ENCODE results near the gene PRPF19. TPM values are rescaled to one million over a fixed set of nuclear protein-coding genes. Genes with fewer than 3 reads are reported as not detected.

PRPF19 gene
- total RNA-seq, 1 donor from 2014 or later: 143 TPM

DNA sequence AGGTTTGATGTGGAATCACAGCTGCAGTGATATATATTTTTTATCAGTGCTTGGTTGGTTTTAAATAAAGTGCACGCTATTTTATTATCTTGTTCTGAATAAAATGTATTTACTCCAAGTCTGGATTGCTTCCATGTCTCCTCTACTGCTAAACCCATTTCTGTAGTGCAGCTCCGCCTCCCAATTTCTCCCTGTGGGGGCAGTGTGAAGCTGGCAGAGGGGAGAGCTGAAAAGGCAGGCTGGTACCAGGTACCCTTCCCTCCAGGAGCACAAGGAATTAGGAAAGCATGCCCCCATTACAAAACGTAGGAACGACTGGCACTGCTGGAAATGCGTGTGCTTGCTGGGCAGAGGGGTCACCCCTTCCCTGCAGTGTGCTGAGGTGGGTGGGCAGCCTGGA is 16.9 kb upstream of the PRPF19 start:
- ChIA-PET POLR2A (interaction anchor here (0.6 to 3.8 kb wide), 8 partner anchors 8 to 88 kb away, joined by 3 to 20 read pairs (median 7); partner anchors contain the start of genes SLC15A3 and TMEM109), CTCF (interaction anchor here (0.6 to 1.5 kb wide), 2 partner anchors 47 to 159 kb away, joined by 3 read pairs; no protein-coding TSS in a partner anchor)
- Mint-ChIP-seq H3K4me3 (no peak overlapping the region), H3K27ac (no peak overlapping the region), H3K36me3 (ENCODE audit: low read depth) (peaks cover 46% of the 10 kb centered on the region), H3K9me3 (no peaks in the 10 kb centered on the region), H3K4me1 (peaks cover 43% of the 10 kb centered on the region), H3K27me3 (peaks cover 4% of the 10 kb centered on the region)
- ATAC-seq (ENCODE audit: low read depth) (no peak), DNase-seq (no peak)
- intact Hi-C loops (cut with micrococcal nuclease): no loop called here
- TF ChIP-seq, protein P1, sequence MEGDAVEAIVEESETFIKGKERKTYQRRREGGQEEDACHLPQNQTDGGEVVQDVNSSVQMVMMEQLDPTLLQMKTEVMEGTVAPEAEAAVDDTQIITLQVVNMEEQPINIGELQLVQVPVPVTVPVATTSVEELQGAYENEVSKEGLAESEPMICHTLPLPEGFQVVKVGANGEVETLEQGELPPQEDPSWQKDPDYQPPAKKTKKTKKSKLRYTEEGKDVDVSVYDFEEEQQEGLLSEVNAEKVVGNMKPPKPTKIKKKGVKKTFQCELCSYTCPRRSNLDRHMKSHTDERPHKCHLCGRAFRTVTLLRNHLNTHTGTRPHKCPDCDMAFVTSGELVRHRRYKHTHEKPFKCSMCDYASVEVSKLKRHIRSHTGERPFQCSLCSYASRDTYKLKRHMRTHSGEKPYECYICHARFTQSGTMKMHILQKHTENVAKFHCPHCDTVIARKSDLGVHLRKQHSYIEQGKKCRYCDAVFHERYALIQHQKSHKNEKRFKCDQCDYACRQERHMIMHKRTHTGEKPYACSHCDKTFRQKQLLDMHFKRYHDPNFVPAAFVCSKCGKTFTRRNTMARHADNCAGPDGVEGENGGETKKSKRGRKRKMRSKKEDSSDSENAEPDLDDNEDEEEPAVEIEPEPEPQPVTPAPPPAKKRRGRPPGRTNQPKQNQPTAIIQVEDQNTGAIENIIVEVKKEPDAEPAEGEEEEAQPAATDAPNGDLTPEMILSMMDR (IDR thresholded peaks at IDR 0.05): no peak

DNA sequence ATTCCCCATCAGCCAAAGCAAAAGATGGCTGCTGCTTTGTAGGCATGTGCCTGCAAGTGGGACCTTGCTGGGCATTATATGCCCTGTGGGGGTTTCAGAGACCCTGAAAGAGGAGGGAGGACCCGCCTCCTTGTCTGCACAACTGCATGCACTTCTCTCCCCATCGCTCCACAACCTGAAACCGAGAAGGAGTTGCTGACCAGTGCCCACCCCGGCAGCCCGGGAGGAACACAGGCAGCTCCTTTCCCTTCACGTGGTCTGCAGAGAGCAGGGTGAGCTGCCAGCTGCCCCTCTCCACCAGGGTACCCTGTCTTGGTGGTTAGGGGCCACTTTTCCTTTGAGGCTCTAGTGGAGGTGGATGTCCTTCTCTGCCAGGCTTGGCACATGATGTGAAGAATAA is 16.5 kb upstream of the PRPF19 start:
- peaks cover 4% of the 10 kb centered on the region for H3K27me3 Mint-ChIP-seq
- no peak overlapping the region for H3K27ac Mint-ChIP-seq
- TF ChIP-seq, protein P1 (IDR thresholded peaks at IDR 0.05): no peak
- intact Hi-C loops (cut with micrococcal nuclease): no loop called here
- no peak for ATAC-seq (ENCODE audit: low read depth)
- CTCF ChIA-PET: interaction anchor here (1.5 kb wide), 1 partner anchor 48 kb away, joined by 3 read pairs; no protein-coding TSS in a partner anchor
- DNase-seq: no peak
- peaks cover 49% of the 10 kb centered on the region for H3K36me3 Mint-ChIP-seq (ENCODE audit: low read depth)
- peaks cover 47% of the 10 kb centered on the region for H3K4me1 Mint-ChIP-seq
- POLR2A ChIA-PET: interaction anchor here (0.6 to 3.8 kb wide), 3 partner anchors 9 to 158 kb away, joined by 5 to 20 read pairs (median 13); partner anchors contain the start of gene TMEM109
- H3K4me3 Mint-ChIP-seq: no peak overlapping the region
- no peaks in the 10 kb centered on the region for H3K9me3 Mint-ChIP-seq

DNA sequence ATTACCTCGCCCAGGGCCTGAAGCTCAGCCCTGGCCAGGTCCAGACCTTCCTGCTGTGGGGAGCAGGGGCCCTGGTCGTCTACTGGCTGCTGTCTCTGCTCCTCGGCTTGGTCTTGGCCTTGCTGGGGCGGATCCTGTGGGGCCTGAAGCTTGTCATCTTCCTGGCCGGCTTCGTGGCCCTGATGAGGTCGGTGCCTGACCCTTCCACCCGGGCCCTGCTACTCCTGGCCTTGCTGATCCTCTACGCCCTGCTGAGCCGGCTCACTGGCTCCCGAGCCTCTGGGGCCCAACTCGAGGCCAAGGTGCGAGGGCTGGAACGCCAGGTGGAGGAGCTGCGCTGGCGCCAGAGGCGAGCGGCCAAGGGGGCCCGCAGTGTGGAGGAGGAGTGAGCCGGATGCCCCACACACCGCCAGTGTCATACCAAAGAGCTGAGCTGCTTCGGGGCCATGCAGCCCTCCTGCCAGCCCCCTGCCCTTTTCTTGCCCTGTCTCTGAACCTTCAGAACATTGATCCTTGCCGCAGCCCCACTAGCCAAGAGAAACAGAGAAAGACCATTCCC is 15.5 kb upstream of the PRPF19 start:
- ChIA-PET POLR2A (interaction anchor here (2.6 to 3.8 kb wide), 2 partner anchors 8 to 10 kb away, joined by 13 to 20 read pairs; partner anchors contain the start of gene TMEM109), CTCF (interaction anchor here (1.5 kb wide), 1 partner anchor 49 kb away, joined by 3 read pairs; no protein-coding TSS in a partner anchor)
- Mint-ChIP-seq H3K4me3 (no peak overlapping the region), H3K36me3 (ENCODE audit: low read depth) (peaks cover 49% of the 10 kb centered on the region), H3K9me3 (no peaks in the 10 kb centered on the region), H3K27ac (no peak overlapping the region), H3K27me3 (peaks cover 4% of the 10 kb centered on the region), H3K4me1 (peaks cover 57% of the 10 kb centered on the region)
- TF ChIP-seq, protein P1 (IDR thresholded peaks at IDR 0.05): no peak
- ATAC-seq (ENCODE audit: low read depth): no peak
- intact Hi-C loops (cut with micrococcal nuclease): no loop called here
- DNase-seq: no peak

DNA sequence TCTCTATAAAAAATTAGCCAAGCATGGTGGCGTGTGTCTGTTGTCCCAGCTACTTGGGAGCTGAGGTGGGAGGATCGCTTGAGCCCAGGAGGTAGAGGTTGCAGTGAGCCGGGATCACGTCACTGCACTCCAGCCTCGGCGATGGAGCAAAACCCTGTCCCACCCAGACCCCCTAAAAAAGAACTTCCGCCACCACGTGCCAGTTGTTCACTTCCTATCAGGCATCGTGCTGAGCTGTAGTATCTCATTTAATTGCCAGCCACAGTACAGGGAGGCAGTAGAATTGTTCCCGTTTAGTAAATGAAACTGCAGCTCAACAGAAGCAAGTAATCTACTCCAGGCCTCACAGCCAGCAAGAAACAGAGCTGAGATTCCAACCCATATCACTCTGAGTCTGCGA is 14.9 kb upstream of the PRPF19 start:
- ATAC-seq (ENCODE audit: low read depth) (no peak), DNase-seq (no peak)
- intact Hi-C loops (cut with micrococcal nuclease): no loop called here
- Mint-ChIP-seq H3K4me1 (peaks cover 62% of the 10 kb centered on the region), H3K27me3 (peaks cover 4% of the 10 kb centered on the region), H3K4me3 (no peak overlapping the region), H3K9me3 (no peaks in the 10 kb centered on the region), H3K36me3 (ENCODE audit: low read depth) (peaks cover 53% of the 10 kb centered on the region), H3K27ac (no peak overlapping the region)
- ChIA-PET CTCF (no interaction called here), POLR2A (interaction anchor here (3.8 kb wide), 1 partner anchor 11 kb away, joined by 20 read pairs; no protein-coding TSS in a partner anchor)
- TF ChIP-seq, protein P1 (IDR thresholded peaks at IDR 0.05): no peak

DNA sequence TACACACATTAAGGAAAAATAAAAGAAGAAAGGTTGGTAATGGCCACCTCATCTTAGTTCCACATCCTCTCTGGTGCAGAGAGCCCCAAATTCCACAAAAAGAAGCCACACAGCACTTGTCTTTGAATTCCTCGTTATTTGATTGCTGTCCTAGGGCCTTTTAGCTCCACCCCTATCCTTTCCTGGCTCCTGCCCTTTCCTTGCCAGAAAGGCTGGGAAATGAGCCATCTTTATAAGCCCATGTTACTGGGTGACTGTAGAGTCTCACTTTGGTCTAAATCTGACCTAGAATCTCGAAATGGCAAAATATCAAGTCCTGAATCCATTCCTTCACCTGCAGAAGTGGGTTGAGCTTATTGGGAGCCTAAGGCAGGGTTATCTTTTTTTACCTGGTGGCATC is 13.6 kb upstream of the PRPF19 start:
- Mint-ChIP-seq H3K4me3 (peak overlapping the region; percentile 60), H3K9me3 (no peaks in the 10 kb centered on the region), H3K27me3 (peaks cover under 1% of the 10 kb centered on the region), H3K4me1 (peaks cover 62% of the 10 kb centered on the region), H3K36me3 (ENCODE audit: low read depth) (peaks cover 62% of the 10 kb centered on the region), H3K27ac (peak overlapping the region; percentile 82)
- no peak for DNase-seq
- TF ChIP-seq, protein P1 (IDR thresholded peaks at IDR 0.05): no peak
- CTCF ChIA-PET: interaction anchor here (1.5 kb wide), 1 partner anchor 50 kb away, joined by 6 read pairs; no protein-coding TSS in a partner anchor
- intact Hi-C loops (cut with micrococcal nuclease): loop anchor here (1.0 to 5.0 kb wide), 2 partner anchors 12 to 102 kb away; no protein-coding TSS in a partner anchor
- no peak for ATAC-seq (ENCODE audit: low read depth)
- POLR2A ChIA-PET: interaction anchor here (0.6 to 9.3 kb wide), 5 partner anchors 12 to 1832 kb away, joined by 3 to 191 read pairs (median 5); partner anchors contain the start of gene SLC15A3
